ENCODE results near the gene ANKRD63.
A peak's percentile ranks its signal among the peaks of the same experiment; 100 is the strongest.

Gene ANKRD63

DNA sequence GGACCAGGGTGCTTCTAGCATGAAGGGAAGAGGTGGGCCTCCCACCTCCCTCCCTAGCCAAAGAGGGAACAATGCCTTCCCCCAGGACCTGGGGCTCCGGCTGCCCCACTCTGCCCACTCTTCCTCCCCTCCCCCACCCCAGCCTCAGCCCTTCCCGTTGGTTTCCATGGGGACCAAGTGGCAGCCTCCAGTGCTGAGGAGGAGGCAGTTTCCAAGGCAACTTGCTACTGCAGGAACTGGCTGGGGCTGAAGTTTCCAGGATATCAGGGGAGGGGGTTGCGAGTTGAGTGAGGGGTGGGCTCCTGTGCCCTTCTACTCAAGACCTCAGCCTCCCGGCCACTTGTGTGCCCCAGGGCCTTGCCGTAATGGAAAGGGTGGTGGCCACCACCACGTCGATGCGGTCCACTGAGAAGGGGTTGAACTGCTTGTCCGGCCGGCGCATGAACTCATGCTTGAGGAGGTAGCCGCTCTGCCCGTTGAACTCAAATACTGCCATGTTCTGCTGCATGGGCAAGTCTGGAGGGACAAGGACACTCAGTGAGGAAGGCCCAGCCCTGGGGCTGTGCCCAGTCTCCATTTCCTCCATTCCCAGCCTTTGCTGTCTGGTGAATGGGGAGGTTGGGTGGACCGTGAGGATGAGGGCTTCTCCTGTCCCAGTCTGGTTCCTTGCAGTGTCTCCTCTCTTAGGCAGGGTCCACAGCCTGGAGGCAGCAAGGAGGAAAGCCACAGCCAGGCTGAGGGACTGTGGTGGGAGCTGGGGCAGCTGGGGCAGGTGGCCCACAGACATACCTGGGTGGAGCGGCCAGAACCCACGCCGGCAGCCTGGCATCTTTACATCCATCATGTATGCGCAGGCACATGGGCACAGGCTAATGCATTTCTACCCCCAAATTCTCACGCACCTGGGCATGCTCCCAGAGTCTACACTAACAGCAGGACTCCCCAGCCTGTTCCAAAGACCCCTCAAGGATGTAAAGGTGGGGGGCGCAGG, 11.3 kb upstream of the ANKRD63 start:
- DNase-seq = no peak

DNA sequence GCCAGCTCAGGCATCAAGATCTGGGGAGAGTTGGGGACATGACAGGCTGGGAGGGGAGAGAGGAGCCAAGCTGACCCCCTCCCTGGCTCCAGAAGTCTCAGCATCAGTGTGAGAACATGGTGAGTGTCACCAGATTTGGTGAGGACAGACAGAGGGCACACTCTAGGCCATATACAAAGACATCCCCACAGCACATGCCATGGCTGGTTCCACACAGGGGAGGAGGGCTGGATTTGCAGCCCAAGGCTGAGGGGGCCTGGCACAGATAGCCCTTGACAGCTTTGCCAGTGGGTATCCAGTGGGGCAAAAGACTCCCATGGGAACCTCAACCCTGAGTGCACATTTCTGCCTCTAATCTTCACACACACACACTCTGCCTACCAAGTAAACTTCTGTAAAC, 10.1 kb upstream of the ANKRD63 start:
- no peak for DNase-seq

DNA sequence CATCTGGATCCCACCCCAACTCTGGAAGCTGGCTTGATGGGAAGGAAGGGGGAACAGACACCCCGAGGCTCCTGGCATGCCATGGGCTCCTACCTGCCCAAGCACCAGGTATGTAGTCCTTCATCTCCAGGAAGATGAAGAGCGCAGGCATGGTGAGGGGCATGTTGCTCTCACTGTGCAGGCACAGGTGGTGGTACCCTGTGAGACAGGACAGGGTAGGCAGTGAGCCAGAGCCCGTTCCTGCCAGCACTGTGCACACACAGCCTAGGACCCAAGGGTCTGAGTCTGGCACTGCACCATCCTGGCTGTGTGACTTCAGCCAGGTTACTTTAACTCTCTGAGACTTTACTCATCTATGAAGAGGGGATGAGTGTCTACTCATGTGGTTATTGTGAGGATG, 9.4 kb upstream of the ANKRD63 start:
- DNase-seq = no peak

DNA sequence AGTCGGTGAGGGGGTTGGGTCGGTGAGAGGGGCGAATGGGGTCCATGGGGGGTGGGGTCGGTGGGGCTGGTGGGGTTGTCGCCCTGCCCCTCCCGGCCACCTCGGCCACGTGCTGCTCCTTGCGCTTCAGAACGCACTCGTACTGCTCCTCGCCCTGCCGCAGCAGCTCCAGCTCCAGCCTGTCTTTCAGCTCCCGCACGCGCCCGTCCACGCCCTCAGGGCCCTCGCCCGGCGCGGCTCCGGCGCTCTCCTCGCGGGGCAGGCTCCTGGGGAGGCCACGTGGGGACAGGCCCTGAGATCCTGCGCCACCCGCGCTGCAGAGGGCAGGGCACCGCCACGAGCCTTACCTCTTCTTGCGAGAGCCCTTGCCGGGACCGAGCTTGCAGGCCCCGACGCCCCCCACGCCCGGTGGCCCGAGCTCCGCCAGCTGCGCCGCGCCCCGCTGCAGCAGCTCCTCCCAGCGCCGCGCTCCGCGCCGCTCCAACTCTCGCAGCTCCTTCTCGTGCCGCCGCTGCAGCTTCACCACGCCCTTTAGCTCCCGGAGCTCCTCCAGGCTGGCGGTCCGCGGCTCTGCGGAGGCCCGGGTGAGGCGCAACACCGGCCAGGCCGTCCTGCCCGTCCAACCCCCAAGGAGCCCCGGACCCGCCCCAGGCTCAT, 8.2 kb upstream of the ANKRD63 start:
- no peak for DNase-seq

DNA sequence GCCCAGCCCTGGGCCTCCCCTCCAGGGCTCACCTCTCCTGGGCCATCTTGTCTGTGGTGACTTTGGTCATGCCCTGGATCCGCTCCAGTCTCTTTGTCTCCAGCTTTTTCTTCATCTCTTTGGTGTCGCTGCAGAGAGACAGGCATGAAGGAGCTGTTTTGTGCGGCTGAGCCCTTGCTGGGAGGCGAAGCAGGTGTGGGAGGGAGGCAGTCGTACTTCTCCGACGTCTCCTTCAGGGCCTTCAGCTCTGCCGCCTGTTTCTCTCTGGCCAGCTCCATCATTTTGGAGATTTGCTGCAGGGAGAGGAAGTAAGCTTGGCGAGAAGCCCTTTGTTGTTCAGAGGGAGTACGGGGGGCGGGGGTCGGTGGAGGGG, 7.7 kb upstream of the ANKRD63 start:
- no peak for DNase-seq

DNA sequence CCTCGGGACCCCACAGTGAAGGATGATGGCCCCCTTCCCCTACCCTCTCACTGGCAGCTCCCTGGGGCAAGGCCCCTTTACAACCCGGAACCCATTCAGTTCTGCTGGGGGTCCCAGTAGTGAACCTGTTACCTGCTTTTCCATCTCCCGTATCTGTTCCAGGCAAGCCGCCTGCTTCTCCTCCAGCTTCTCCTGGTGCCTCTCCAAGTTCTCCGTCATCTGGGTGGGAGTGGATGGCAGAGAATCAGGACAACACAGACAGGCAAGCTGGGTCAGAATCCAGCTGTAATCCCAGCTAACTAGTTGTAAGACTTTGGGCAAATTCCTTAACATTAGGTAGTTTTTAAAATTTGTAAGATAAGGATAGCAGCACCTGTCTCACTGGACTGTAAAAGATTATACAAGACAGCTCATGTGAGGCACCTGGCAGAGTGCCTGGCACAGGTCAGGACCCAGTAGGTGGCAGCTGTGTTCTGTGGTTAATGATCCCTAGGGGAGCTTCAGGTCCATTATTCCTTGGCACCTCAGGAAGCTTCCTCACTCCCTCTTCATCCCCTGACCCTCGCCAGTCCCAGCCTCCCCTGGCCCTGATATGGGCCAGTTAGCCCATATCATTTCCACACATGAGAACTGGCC, 6.4 kb upstream of the ANKRD63 start:
- no peak for DNase-seq

DNA sequence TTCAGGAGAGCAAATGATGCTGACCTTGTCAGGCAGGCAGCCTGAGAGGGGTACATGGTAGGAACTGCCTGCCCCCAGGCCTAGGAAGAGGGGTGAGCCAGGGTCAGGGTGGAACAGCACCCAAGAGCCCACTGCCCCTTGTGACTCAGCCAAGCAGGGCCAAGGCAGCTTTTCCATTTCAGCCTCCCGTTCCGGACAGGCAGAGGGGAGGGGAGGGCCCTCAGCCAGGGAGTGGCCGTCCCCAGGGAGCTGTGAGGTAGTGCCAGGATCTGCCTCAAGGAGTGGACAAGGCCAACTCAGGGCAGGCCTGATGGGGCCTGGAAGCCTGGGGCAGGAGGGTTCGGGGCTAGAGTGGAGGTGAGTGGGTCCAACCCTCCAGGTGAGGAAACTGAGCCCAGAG, 5.1 kb upstream of the ANKRD63 start:
- no peak for DNase-seq

DNA sequence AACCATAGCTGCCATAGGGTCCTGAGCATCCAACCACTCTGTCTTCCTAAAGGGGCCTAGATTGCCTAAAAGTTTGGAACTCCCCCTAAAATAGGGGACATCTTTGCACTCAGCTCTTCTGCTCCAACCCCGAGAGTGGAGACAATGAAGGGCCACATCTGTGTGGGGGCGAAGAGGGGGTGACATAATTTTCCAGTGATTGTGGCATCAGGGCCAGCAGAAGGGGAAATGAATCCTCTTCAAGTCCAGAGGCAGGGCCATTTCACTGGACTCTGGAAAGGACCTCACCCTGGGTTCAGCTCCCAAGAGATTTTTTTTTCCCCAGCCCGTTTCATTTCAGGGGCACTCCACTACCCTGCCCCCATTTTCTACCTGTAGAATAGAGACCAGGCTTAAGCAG, 4.6 kb upstream of the ANKRD63 start:
- DNase-seq = no peak

DNA sequence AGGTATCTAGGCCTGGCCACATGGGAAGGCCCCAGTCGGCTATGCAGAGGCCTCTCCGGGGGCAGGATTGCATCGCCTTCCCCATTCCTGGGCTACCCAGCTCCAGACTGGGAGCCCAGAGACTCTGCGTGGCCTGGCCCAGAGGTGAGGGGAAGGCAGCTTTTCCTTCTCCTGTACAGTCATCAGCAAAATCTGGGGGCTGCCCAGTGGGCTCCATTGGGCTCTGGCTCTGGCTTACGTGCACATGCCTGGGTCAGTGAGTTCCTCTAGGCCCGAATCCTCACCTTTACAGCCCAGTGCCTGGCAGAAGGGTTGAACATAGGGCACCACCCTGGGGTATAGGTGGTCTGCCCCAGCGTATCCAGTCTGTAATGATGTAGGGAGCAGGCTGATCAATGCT, 3.9 kb upstream of the ANKRD63 start:
- no peak for DNase-seq

DNA sequence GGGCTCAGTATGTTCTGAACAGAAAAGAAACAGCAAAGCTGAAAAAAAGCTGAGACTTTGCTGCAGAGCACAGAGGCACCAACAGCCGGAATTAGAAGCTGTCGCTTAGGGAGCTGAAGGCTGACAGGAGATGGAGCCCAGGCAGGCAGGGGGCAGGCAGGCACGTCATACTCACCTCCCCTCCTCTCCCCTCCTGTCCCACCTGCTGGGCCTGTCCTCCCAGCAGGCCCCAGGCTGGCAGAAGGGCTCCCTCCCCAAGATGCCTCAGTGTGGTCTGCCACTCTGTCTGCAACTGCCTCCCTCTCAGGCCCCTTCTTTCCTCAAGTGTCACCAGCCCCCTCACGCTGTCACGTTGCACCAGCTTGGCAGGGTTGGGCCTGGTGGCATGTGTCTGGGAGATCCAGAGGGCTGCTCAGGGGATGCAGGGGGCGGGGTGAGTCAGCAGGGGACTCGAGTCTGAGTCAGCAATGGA, 3.2 kb upstream of the ANKRD63 start:
- no peak for DNase-seq

DNA sequence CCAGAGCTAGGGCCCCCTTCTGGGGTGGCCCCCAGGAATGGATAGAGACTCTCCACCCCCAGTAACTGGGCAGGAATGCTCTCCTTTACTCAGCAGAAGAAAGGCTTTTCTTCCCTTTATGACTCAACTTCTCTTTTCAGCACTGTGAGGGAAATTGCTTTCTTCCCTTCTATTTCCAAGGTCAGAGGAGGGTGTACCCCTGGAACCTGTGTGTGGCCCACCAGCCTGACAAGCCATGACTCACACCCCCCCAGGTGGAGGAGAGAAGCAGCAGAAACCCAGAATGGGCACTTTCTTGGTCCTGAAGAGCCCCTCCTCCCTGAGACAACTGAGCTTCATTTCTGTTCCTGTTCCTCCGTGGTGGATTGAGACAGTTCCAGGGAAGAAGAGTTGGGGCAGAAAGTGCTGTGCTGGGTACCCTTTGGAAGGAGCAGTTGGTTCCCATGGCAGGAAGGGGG, 2.7 kb upstream of the ANKRD63 start:
- no peak for DNase-seq

DNA sequence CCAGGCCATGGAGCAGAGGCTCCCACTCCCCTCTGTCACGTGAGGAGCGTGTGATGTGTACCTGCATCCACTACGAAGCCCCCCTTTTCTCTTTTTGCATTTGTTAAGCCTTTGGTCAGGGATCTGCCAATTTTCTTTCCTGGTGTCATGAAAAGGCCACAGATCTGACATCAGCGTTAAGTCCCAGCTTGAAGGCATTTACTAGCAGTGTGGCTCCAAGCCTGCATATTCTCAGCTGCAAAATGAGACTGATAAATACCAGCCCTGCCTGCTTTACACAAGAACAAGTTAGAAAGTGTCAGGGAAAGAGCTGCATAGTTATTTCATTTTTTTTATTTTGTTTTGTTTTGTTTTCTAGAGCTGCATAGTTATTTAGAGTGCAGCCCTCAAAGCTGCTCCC, 2.3 kb upstream of the ANKRD63 start:
- DNase-seq = no peak

DNA sequence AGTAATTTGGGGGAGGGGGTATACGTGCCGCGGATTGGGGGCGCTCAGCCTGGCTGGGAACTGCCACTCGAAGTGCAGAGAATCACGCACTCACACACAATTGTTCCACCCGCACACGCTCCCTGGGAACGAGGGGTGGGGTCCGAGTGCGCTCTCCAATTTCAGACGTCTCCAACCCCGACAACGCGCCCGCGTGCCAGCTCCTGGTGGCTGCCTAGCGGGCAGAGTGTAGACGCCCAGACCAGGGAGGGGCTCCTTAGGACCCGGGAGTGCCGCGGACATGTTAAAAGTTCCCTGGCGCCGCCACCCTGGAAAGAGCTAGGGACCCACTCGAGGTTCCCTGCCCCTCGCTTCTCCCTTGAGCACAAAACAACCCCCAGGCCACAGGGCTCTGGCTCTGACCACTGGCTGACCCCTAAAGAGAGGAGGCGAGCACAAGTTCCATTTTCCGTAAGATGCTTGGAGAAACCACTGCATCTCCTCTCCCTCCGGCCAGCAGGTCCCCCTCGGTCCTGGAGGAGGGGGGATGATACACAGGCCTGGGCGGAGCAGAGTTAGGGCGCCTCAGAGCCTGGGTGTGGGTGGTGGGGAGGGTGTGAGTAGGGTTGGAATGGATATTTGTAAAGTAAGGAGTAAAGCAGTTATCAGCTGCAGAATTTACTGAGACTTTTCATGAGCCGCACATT, 894 bp upstream of the ANKRD63 start:
- peak; percentile 37 for DNase-seq

DNA sequence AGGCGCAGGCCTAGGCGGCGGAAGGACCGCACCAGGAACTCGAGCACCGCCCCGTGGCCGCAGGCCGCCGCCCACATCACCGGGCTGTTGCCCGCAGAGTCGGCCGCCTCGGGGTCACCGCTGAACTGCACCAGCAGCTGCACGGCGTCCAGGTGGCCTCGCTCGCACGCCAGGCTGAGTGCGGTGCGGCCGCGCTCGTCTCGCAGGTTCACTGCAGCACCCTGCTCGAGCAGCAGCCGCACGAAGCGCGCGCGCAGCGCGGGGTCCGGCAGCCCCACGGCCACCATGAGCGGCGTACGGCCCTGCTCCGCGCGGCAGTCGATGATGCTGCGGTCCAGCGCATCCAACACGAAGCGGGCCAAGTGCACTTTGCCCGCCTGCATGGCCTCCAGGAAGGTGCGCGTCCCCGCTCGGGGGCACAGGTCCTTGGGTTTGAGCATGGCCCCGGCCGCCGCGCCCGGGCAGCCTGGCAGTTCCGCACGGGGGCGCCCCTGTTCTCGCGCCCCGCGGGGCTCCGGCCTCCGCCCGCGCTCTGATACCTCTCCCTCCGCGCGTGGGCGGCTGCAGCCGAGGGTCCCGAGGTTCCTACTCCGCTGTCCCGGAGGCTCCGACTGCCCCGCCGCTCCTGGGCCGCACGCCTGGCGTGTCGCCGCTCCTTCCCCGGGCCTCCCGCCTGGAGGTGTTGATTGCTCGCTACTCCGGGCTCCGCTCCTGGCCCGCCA, 556 bp downstream of the ANKRD63 start:
- peak; percentile 74 for DNase-seq

DNA sequence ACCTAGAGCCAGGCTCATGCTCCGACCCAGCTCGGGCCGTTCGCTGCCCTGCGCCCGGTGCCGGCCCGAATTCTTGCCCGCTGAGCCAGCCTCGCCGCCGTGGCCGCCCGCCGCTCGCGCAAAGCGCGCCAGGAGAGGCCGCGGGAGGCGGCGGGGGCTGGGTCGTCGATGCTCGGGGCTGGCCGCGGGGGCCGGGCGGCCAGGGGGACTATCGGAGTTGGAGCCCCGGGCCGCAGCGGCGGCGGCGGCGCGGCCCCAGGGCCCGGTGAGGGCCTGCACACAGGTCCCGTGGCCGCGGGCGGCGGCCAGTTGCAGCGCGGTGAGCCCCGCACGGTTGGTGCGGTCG, 1.1 kb downstream of the ANKRD63 start:
- DNase-seq = no peak

DNA sequence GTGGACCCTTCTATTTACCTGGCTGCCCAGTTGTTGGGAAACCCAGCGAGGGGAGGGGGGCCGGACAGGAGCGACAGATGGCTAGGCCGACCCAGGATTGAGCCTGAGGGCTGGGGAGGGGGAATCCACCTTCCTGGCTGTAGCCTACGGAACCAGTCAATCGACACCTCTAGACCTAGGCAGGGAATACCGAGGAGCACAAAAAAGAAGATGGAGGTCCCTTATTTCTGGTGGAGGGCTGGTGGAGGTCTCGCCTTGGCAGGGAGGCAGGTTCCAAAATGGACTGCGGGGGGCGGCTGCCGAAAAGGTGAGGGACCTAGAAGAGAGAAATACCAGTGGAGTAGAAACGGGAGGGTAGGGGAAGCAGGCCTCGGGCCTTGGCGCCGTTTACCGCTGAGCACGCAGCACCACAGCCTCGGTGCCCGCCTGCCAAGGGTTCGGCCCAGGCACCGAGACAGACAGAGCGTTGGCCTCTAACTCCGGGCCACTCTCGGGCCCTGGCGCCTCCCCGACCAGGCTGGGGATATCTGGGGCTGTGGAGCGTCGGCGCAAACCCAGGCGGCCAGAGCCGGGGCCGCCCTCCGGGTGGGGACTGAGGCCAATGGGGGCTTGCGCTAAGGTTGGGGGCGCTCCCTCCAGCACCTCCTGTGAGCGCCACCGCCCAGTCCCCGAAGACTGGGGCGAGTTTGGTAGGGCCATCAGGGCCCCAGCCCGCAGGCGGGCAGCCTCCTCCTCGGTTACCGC, 1.6 kb downstream of the ANKRD63 start:
- no peak for DNase-seq

DNA sequence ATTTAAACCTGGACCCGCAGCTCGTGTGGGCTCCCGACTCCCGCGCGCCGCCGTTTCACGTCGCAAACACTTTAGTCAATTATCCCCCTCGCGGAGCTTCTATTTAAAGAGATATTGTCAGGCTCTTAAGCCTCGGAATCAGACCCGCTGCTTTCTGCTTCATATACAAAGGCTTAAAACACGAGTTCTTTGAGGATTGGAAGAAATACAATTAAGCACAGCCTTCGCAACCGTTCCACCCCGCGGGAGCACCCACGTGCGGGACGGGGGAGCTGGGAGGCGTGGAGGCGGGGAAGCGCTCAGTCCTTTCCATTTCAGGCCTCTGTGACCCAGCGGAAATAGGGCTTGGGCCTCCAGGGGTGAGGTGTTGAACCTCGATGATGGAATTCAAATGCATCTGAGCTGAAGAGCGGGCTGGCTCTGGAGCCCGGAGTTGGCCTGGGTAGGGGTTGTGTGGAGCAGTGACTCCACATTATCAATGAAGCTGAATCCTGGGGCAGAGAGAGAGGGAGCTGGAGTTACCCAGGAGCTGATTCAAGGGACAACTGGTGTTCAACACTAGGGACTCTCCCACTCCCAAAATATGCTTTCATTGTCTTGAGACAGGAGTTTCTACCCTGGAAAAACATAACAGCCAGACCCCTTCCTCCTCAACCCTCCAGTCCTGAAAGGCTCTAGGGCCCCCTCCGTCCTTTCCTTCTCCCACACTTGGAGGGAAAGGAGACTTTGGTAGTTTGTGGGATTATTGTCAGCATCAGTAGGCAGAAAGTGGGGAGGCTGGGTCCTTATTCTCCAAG, 2.4 kb downstream of the ANKRD63 start:
- no peak for DNase-seq

DNA sequence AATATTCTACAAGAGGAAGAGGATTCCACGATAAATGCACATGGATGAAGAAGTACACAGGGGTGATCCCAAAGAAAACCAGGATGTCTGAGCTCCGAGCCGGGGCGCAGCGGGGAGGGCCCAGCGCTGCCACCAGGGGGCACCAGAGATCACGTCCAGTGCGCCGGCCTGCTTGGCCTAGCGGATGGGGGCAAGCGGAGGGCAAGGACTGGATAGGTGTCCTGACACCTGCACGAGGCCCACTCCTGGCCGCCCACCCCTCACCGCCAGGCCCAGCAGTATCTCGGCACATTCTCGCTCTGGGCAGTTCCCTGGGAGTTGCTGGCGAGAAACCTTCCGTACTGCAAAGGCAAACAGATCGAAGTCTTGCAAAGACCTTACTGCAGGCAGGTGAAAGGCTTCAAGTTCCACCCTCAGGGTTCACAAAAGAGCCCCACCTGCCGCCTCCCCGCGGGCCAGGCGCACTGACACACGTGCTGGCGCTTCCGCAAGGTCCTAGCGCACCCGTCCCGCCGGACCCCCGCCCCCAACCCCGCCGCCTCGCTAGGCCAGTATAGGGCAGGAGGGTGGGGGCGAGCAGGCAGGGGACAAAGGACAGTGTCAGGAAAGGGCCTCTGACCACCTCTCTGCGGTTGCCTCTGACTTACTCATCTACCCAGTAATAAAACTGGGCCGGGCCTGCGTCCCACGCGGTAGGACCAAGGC, 3.3 kb downstream of the ANKRD63 start:
- DNase-seq = peak; percentile 74

DNA sequence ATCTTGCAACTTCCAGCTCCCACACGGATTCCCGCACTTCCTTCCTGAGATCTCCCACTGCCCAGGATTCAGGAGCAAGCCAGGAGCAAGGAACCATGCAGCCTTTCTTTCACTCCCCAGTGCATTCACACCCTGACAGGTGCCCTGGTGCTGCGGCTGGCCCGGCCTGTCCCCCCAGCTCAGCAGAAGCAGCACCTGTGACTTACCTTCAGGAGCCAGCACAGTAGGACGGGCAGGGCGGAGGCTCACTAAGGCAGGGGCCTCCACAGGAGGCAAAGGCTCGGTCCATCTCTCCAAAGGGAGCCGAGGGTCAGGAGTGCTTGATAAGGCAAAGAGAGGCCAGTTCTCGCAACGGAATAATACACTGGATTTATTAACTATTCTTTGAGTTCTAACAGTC, 4.8 kb downstream of the ANKRD63 start:
- no peak for DNase-seq

DNA sequence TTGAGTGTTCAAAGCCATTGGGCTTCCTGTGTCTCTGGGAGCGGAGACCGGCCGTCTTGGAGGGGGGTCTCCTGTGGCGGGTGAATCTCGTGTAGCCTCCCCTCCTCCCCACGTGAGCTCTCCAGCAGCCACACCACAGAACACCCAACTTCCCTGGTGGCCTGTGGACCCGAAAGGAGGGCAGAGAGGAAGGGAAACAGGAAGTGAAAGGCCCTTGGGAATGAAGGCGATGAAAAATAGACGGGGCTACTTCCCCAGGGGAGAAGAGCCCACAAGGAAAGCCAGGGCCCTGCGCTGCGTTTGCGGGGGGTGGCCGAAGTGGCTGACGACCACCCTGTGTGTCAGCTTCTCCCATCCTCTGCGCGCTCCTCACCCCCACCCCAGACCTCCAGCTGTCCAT, 5.4 kb downstream of the ANKRD63 start:
- DNase-seq = peak; percentile 15
